CD4-positive, alpha-beta T cell (primary cell): ENCODE results near the gene METAP1D. TPM values are rescaled to one million over a fixed set of nuclear protein-coding genes. Genes with fewer than 3 reads are reported as not detected.

Experiments
- ATAC-seq: fragments of 200-7000 bp; cut with Tn5 transposase; one replicate; pipeline ENCODE4 v1.10.0; 2022; ENCODE audit warnings: mild to moderate bottlenecking; ENCODE audit not compliant: poor library complexity
- CTCF ChIA-PET: fragments of 350-600 bp; sonication (Branson Sonifier 250); formaldehyde crosslinking; loops from one replicate; lab custom pipeline; 2021; ENCODE audit warnings: antibody characterized with exemption, inconsistent platforms; lab: Charles Lee
- POLR2A ChIA-PET: fragments of 350-600 bp; sonication (Branson Sonifier 250); formaldehyde crosslinking; loops from one replicate; lab custom pipeline; 2021; ENCODE audit warnings: antibody characterized with exemption, inconsistent platforms; lab: Charles Lee
- DNase-seq, 14 experiments: peaks; one replicate each; pipeline ENCODE4 v3.0.0-alpha.2; 2013 to 2020; ENCODE audit warnings: mixed read lengths in 2 of 14
- H3K27ac ChIP-seq, 2 donors: one replicate each; pipeline versions ENCODE4 v1.5.1 to v1.7.0; 2013; ENCODE audit warnings: low read length in 2 of 2, low read depth in 1 of 2, mild to moderate bottlenecking in 1 of 2
- H3K27me3 ChIP-seq, 2 experiments: 1 replicate in 1 of 2; 2 replicates in 1 of 2; pipeline versions ENCODE4 v1.6.1 to v1.7.0; 2013; ENCODE audit warnings: low read length in 2 of 2, control low read depth in 1 of 2, mild to moderate bottlenecking in 1 of 2, moderate library complexity in 1 of 2; ENCODE audit not compliant: insufficient read depth in 2 of 2, control insufficient read depth in 1 of 2
- H3K36me3 ChIP-seq: one replicate; pipeline ENCODE4 v1.6.1; 2013; ENCODE audit warnings: low read length, control low read depth; ENCODE audit not compliant: insufficient read depth
- H3K4me1 ChIP-seq: one replicate; pipeline ENCODE4 v1.6.1; 2013; ENCODE audit warnings: low read length, control low read depth; ENCODE audit not compliant: insufficient read depth
- H3K4me3 ChIP-seq: one replicate; pipeline ENCODE4 v1.5.1; 2013; ENCODE audit warnings: mild to moderate bottlenecking, low read length, moderate library complexity
- H3K9me3 ChIP-seq, 2 experiments: 1 replicate in 1 of 2; 2 replicates in 1 of 2; pipeline versions ENCODE4 v1.6.1 to v1.7.0; 2013; ENCODE audit warnings: low read length in 2 of 2, mild to moderate bottlenecking in 2 of 2, control low read depth in 1 of 2, moderate library complexity in 1 of 2; ENCODE audit not compliant: control insufficient read depth in 1 of 2, insufficient read depth in 1 of 2
- H3K27ac Mint-ChIP-seq: one replicate; pipeline ENCODE4 v1.8.0; 2020; ENCODE audit warnings: mixed read lengths
- H3K27me3 Mint-ChIP-seq: one replicate; pipeline ENCODE4 v1.8.0; 2021; ENCODE audit warnings: mixed read lengths
- H3K36me3 Mint-ChIP-seq: one replicate; pipeline ENCODE4 v1.8.0; 2021; ENCODE audit warnings: low read depth, mixed read lengths
- H3K4me1 Mint-ChIP-seq: one replicate; pipeline ENCODE4 v1.8.0; 2021; ENCODE audit warnings: low read depth, mixed read lengths
- H3K4me3 Mint-ChIP-seq: one replicate; pipeline ENCODE4 v1.8.0; 2020; ENCODE audit warnings: mild to moderate bottlenecking, mixed read lengths
- H3K9me3 Mint-ChIP-seq: one replicate; pipeline ENCODE4 v1.8.0; 2020; ENCODE audit warnings: mixed read lengths
- intact Hi-C, 2 experiments: fragments of 100-400 bp; cut with DNase I in 1 of 2; cut with micrococcal nuclease in 1 of 2; formaldehyde crosslinking; loops; one replicate each; pipeline versions ENCODE4 v1.15.1 to v1.9.0; 2023 to 2025; cut with DNase I, micrococcal nuclease
- total RNA-seq, 174 experiments: library from RNA in 2 of 174; stranded (reverse) in 2 of 174; gene quantifications; one replicate each; pipeline ENCODE4 v1.2.3 and lab custom pipeline; 2021 to 2026
- TF ChIP-seq, protein P1 (sequence below): fragments of 200-600 bp; IDR thresholded peaks from one replicate; pipeline ENCODE4 v1.8.0; 2022; ENCODE audit warnings: antibody characterized with exemption, mild to moderate bottlenecking

The METAP1D gene
- total RNA-seq, 2 experiments from 2014 or later: 7.2 to 7.9 TPM

DNA sequence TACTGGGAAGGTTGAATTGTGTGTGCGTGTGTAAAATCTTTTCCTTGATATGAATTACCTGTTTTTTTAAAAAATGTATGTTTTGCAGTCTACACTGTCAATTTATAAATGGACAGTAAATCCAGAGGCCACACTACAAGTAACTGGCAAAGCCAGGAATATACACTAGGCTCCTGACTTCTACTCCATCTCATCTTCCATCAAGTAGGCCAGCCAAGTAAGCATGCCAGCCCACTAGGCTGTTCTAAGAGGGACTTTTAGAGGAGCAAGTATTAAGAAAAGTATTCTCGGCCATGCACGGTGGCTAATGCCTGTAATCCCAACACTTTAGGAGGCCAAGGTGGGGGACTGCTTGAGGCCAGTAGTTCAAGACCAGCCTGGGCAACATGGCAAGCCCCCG is 13.0 kb upstream of the METAP1D start:
- Mint-ChIP-seq H3K4me1 (no peaks in the 10 kb centered on the region), H3K27ac (no peak overlapping the region), H3K9me3 (no peaks in the 10 kb centered on the region), H3K4me3 (no peak overlapping the region), H3K27me3 (no peaks in the 10 kb centered on the region), H3K36me3 (peaks cover 25% of the 10 kb centered on the region)
- Histone ChIP-seq H3K9me3 (no peaks in the 10 kb centered on the region), H3K27me3 (no peaks in the 10 kb centered on the region), H3K4me3 (no peak overlapping the region), H3K4me1 (no peaks in the 10 kb centered on the region), H3K36me3 (peaks cover 12% of the 10 kb centered on the region), H3K27ac (no peak overlapping the region)
- DNase-seq (no peak), ATAC-seq (no peak)
- intact Hi-C loops: no loop called here
- ChIA-PET POLR2A (no interaction called here), CTCF (no interaction called here)
- TF ChIP-seq, protein P1, sequence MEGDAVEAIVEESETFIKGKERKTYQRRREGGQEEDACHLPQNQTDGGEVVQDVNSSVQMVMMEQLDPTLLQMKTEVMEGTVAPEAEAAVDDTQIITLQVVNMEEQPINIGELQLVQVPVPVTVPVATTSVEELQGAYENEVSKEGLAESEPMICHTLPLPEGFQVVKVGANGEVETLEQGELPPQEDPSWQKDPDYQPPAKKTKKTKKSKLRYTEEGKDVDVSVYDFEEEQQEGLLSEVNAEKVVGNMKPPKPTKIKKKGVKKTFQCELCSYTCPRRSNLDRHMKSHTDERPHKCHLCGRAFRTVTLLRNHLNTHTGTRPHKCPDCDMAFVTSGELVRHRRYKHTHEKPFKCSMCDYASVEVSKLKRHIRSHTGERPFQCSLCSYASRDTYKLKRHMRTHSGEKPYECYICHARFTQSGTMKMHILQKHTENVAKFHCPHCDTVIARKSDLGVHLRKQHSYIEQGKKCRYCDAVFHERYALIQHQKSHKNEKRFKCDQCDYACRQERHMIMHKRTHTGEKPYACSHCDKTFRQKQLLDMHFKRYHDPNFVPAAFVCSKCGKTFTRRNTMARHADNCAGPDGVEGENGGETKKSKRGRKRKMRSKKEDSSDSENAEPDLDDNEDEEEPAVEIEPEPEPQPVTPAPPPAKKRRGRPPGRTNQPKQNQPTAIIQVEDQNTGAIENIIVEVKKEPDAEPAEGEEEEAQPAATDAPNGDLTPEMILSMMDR: no peak

DNA sequence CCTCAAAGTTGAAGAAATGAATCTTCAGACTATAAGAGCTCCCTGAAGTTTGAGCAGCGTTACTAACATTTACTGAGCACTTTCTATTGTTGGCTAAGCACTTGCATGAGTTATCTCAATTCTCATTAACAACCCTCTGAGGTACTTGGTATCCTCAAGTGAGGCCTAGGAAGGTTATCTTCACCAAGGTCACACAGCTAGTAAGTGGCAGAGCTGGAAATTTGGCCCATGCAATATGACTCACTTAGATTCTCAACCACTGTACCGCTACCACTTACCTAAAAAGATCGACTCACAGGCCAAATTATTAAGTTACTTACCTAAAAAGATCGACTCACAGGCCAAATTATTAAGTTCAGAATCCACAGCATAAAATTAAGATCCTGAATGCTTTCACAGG is 8.7 kb upstream of the METAP1D start:
- POLR2A ChIA-PET: interaction anchor here (1.0 kb wide), 1 partner anchor 10 kb away, joined by 4 read pairs; no protein-coding TSS in a partner anchor

DNA sequence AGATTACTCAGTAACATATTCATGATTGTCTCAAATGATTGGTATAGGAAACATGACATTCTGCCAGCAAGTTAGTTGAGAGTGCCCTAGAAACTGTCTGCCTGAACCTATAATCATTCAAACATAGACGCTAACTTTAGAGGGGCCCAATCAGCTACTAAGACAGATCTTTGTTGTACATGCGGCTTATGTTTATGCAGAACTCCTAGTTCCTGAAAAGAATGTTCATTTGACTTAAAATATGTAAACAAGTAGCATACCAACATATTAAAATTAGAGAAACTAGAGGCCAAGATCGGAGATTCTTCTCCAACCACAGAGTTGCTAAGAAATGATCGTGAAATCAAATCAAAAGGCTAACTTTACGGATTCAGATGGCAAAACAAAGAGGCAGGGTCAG is 4.2 kb upstream of the METAP1D start:
- peaks cover 19% of the 10 kb centered on the region for H3K4me1 Mint-ChIP-seq
- intact Hi-C loops: loop anchor here (10.0 kb wide), 2 partner anchors 469 to 1061 kb away; no protein-coding TSS in a partner anchor
- ATAC-seq: no peak
- peaks cover 9% of the 10 kb centered on the region for H3K27me3 Mint-ChIP-seq
- Histone ChIP-seq H3K36me3 (no peaks in the 10 kb centered on the region), H3K27ac (no peak overlapping the region), H3K27me3 (no peaks in the 10 kb centered on the region), H3K9me3 (no peaks in the 10 kb centered on the region), H3K4me3 (no peak overlapping the region), H3K4me1 (peaks cover 12% of the 10 kb centered on the region)
- POLR2A ChIA-PET: no interaction called here
- no peaks in the 10 kb centered on the region for H3K9me3 Mint-ChIP-seq
- CTCF ChIA-PET: no interaction called here
- TF ChIP-seq, protein P1: no peak
- no peaks in the 10 kb centered on the region for H3K36me3 Mint-ChIP-seq
- DNase-seq: no peak
- H3K27ac Mint-ChIP-seq: no peak overlapping the region
- H3K4me3 Mint-ChIP-seq: no peak overlapping the region

More for the DNA sequence above, 8.7 kb upstream of the METAP1D start:
- no peaks in the 10 kb centered on the region for H3K36me3 Mint-ChIP-seq
- H3K4me1 Mint-ChIP-seq: no peaks in the 10 kb centered on the region
- no peak overlapping the region for H3K27ac ChIP-seq
- H3K4me1 ChIP-seq: no peaks in the 10 kb centered on the region
- no peak for ATAC-seq
- intact Hi-C loops: loop anchor here (10.0 kb wide), 2 partner anchors 474 to 1056 kb away; no protein-coding TSS in a partner anchor
- no peak overlapping the region for H3K27ac Mint-ChIP-seq
- no peak overlapping the region for H3K4me3 Mint-ChIP-seq
- no peak for DNase-seq
- no peaks in the 10 kb centered on the region for H3K36me3 ChIP-seq
- TF ChIP-seq, protein P1: no peak
- H3K4me3 ChIP-seq: no peak overlapping the region
- no peaks in the 10 kb centered on the region for H3K9me3 ChIP-seq
- no peaks in the 10 kb centered on the region for H3K27me3 ChIP-seq
- H3K27me3 Mint-ChIP-seq: peaks cover 9% of the 10 kb centered on the region
- CTCF ChIA-PET: no interaction called here
- H3K9me3 Mint-ChIP-seq: no peaks in the 10 kb centered on the region
